OCI-LY1 (cell line): ENCODE measurements around the gene CFAP210.

Experiments
- EZH2 ChIP-seq: fragments of 200-600 bp; sonication (generic), shearing (Covaris generic); IDR thresholded peaks from 2 replicates; pipeline ENCODE4 v1.8.0; 2017; ENCODE audit warnings: borderline replicate concordance, mixed run types, mild to moderate bottlenecking, antibody characterized with exemption, low read length, moderate library complexity, mixed read lengths
- TF ChIP-seq, protein P1 (sequence below): fragments of 200-600 bp; sonication (generic), shearing (Covaris generic); IDR thresholded peaks from 2 replicates; pipeline ENCODE4 v1.5.1; 2017; ENCODE audit warnings: mild to moderate bottlenecking, antibody characterized with exemption, low read length, moderate library complexity, mixed read lengths

DNA sequence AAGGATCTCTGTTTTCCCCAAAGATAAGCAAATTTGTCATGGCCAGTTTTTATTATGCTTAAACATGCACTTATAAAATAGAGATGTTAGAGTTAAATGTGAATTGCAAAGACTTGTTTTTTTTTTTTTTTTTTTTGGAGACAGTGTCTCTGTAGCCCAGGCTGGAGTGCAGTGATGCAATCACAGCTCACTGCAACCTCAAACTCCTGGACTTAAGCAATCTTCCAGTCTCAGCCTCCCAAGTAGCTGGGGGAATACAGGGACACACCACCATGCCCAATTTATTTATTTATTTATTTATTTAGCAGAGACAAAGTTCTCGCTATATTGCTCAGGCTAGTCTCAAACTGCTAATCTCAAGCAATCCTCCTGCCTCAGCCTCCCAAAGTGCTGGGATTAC is 15.1 kb upstream of the CFAP210 start:
- TF ChIP-seq, protein P1, sequence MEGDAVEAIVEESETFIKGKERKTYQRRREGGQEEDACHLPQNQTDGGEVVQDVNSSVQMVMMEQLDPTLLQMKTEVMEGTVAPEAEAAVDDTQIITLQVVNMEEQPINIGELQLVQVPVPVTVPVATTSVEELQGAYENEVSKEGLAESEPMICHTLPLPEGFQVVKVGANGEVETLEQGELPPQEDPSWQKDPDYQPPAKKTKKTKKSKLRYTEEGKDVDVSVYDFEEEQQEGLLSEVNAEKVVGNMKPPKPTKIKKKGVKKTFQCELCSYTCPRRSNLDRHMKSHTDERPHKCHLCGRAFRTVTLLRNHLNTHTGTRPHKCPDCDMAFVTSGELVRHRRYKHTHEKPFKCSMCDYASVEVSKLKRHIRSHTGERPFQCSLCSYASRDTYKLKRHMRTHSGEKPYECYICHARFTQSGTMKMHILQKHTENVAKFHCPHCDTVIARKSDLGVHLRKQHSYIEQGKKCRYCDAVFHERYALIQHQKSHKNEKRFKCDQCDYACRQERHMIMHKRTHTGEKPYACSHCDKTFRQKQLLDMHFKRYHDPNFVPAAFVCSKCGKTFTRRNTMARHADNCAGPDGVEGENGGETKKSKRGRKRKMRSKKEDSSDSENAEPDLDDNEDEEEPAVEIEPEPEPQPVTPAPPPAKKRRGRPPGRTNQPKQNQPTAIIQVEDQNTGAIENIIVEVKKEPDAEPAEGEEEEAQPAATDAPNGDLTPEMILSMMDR, result no peak
- no peak for TF ChIP-seq EZH2
